ENCODE results near the gene DZIP1L.
"Not testable (repeated sequence)": the region's sequence is repeated elsewhere in the genome, so short reads cannot be mapped to it uniquely, and the experiment has no call there.

DZIP1L gene

GRCh38 chr3:138113326-138113725, 2.1 kb downstream of the DZIP1L start:
- no peak for DNase-seq

GRCh38 chr3:138112362-138112761, 3.0 kb downstream of the DZIP1L start:
- DNase-seq: no peak

GRCh38 chr3:138105598-138105997, 9.8 kb downstream of the DZIP1L start:
- DNase-seq: no peak

GRCh38 chr3:138103466-138103865, 11.9 kb downstream of the DZIP1L start:
- DNase-seq: no peak

- DNase-seq: not testable (repeated sequence)
These were observed 14.0 kb downstream of the DZIP1L start for GRCh38 chr3:138101351-138101940.

GRCh38 chr3:138099417-138099816, 16.0 kb downstream of the DZIP1L start:
- no peak for DNase-seq

DNA sequence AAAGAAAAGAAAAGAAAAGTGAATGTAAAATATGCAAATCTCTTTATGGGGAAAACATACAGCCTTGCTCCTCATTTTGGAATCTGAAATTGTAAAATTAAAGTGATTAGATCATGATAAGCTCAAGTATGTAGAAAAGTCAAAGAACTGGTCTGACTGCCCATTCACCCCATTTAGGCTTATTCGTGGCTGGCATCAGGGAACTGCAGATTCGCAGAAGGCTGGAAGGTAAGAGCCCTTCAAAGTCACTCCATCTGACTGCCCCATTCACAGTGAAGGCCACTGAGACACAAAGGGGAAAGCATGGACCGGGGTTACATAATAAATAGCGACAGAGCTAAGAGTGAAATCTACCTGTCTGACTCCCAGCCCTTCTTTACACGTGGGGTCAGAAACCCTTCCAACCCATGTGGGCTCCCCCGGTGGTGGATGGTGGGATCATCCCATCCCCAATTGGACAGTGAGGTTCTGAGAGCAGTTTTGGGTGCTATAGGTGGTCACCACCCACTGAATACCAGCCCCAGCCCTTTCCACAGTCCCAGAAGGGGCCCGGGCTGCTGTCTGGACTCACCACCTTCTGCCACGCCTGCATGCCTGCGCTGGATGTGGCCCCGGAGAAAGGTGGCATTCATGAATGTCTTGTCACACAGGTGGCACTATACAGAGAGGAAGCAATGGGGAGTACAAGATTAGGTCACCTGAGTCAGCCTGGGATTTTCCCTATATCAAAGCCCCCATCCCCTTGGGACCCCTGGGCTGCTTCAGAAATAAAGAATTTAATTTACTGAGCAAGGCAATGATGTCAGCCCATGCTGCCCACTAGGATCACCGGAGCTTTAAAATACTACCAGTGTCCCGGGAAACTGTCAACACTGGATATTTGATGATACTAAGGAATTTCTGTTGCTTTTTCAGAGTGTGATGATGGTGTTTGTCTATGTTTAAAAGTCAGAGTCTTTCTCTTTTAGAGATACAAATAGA, 17.9 kb downstream of the DZIP1L start:
- no peak for DNase-seq

DNA sequence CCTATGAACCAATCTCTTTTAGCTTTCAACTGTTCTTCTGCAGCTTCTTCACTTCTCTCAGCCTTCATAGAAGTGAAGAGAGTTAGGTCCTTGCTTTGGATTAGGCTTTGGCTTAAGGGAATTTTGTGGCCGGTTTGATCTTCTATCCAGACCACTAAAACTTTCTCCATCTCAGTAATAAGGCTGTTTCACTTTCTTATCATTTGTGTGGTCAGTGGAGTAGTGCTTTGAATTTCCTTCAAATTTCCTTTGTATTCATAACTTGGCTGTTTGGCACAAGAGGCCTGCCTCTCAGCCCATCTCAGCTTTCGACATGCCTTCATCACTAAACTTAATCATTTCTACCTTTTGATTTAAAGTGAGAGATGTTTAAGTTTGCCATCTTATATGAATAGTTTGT, 21.7 kb downstream of the DZIP1L start:
- no peak for DNase-seq

- DNase-seq: no peak
These were observed 23.4 kb downstream of the DZIP1L start for GRCh38 chr3:138092023-138092422.

- no peak for DNase-seq
These were observed 26.3 kb downstream of the DZIP1L start for GRCh38 chr3:138089091-138089490.

GRCh38 chr3:138085745-138086144, 29.7 kb downstream of the DZIP1L start:
- not testable (repeated sequence) for DNase-seq

DNA sequence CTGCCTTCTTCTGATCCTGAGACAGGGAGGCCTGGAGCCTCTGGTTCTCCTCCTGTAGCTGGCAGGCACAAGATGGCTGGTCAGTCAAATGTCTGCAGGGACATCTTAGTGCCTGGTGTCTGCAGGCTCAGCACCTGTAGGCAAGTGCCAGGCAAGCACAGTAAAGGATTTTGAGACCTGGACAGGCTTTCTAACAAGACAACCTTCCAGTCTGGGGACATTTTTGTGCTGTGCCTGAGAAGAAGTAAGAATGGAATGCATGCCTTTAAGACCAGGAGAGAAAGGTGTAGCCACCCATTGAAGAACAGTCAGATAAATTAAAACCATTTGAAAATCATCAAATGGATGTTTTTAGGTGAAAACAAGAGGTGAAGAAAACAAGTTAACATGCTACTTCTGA, 31.2 kb downstream of the DZIP1L start:
- no peak for DNase-seq

- no peak for DNase-seq
These were observed 32.4 kb downstream of the DZIP1L start for GRCh38 chr3:138082992-138083386.

DNA sequence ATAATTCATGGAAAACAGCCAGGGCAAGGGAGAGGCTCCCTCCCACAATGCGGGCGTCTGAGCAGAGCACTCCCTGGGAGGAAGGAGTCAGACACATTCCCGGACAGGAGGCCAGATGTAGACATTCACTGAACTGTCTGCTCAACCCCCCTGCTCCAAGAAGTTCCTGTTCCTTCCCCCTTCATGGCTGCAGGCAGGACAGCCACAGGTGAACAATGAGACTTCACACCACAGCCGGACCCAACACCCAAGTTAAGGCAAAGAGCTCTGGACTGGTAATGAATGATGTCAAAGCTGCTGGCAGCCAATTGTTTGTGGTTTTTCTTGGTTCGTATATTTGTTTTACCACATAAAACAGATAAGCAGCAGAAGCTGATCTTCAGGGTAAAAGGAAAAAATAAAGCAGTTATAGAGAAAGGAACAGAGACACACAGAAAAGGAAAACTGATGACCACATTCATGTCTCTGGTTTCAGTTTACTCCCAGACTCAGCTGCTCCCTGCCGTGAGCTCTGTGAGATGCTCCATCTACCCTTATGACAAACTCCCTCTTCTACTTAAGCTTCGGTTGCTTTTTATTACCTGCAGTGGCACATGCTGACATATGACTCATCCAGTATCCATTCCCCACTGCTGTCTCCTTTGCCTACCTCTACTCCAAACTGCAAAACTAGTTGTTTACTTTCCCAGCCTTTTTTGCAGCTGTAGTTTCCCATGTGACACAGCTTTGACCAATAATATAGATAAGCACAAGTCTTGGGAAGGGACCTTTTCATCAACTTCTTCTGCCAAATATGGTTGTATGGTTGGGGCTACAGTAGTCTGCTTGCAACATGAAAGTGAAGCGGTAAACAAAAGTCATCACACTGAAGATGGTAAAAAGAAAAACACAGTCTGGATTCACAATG, 33.1 kb downstream of the DZIP1L start:
- no peak for DNase-seq

DNA sequence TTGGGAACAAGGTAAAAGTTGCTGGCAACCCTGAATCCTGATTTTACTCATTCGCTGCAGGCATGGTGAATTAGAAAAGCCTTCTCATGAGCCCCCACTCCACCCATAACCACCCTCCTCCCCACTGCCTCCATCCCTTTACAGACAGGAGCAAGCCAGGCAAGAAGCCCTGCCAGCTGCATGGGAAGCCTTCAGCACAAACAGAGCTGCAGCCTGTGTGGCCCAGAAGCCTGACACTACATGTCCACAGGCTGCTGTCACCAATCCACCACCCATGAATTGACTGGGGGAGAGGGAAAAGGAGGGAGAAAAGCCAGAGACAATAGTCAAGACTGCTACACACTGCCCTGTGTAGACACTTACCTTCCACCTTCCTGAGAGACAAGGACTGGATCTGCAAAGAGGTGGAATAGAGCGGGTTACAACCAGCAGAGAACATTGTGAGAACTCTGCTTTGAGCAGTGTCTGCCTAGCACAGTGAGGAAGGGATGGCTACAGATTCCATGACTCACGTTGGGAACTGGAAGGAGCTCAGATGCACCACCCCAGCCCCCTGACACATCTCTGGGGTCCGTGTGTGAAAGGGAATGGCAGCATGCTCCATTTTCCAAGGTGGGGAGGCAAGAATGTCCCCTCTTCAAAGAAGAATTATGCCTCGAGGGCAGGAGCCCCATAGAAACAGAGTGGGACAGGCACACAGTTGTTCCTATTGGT, 33.9 kb downstream of the DZIP1L start:
- no peak for DNase-seq

DNA sequence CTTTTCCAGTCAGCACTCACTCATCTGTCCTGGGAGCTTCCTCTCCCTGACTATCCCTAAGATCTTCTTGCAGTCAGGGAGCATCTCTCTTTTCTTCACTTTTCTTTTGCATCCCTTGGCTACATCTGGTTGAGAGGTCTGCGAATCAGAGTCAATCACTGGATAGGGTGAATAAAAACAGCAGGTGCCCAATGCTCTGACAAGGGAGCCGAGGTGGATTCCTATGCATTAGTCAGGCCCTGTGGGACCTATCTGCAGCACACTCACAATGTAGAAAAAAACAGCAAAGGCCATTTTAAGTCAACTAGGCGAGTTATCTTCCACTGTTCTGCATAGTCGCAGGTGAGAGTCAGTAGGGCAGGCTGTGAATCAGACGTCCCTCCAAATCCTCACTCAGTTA, 35.5 kb downstream of the DZIP1L start:
- DNase-seq: no peak

GRCh38 chr3:138078901-138079344, 36.5 kb downstream of the DZIP1L start:
- no peak for DNase-seq

DNA sequence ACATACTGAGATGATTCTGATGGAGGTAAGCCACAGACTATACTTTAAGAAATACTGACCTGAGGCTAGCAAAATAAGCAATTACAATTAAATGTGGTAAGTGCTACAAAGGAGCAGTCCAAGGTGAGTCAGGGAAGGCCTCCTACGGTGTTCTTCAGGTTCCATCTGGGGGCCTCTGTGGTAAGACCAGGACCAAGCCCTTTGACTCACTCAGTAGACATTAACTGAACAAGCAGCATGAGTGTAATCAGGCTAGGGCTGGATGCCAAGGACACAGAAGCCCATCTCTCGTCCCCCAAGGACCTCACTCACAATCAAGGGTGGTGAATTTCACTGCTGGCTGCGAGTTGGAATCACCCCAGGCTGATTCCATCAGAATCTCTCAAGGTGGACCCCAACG, 37.3 kb downstream of the DZIP1L start:
- no peak for DNase-seq

DNA sequence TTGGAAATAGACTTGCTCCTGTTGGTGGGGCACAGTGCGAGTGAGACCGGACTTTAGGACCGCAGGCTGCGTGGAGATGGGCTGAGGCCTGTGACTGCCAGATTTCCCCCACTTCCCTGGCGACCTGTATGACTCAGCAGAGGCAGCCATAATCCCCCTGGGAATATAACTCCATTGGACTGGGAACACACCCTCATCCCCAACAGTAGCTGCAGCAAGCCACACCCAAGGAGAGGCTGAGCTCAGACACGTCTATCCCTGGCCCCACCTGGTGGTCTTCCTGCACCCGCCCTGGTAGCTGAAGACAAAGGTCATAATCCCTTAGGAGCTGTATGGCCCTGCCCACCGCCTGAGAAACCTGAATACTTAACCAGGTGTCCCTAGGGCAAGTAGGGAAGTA, 42.6 kb downstream of the DZIP1L start:
- no peak for DNase-seq

- no peak for DNase-seq
These were observed 45.4 kb downstream of the DZIP1L start for GRCh38 chr3:138070006-138070405.

DNA sequence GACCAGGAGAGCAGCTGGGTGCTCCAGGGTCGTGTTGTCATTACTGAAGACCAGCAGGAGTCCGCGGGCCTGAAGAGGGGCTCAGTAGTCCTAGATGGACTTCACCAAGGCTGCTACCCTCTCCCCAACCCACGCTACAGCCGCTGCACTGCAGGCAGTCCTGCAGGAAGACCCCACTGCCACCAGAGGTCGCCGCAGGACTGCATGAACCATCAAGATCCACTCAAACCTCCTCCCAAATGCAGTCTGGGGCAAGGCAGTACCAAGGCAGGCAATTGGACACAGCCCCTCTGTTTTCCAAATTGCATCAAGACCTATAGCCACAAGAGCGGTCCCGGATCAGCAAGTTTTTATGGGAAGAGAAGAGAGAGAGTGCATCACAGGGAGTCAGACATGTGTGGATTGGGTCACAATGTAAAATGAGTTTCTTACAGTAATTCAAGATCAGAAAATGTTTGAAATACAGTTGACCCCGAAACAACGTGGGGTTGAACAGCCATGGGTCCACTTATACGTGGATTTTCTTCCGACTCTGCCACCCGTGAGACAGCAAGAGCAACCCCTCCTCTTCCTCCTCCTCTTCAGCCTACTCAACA, 46.7 kb downstream of the DZIP1L start:
- peak; percentile 62 for DNase-seq

DNA sequence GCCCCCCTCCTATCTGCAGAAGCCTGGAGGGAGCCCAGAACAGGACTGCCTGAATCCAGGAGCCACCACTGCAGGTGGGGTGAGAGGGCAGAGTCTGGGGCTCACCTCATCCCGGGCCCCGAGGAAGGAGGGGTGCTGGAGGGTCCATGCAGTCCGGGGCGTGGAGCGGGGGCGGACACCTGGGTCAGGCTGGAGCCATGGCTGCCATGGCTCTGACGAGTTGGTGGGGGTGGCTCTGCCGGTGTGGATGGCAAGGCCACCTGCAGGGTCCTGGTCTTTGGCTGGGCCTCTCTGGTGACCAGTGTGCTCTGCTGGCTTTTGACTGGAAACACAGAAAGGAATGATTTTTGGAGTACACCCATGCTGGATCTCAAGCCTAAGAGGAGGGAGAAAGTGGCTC, 47.4 kb downstream of the DZIP1L start:
- no peak for DNase-seq

Measured in NCI-H2227 treated with DMSO at 0.1 percent for 48 hours (cell line).